H1 (cell line): ENCODE results near the gene PNLDC1.

Source experiments
- CBX5 ChIP-seq: fragments of 300-800, 300-1000 bp; sonication (generic); IDR thresholded peaks from 2 replicates; pipeline ENCODE4 v1.7.1; 2016; ENCODE audit warnings: antibody characterized with exemption, low read length, low read depth
- CTCF ChIP-seq, 3 experiments: IDR thresholded peaks; 1 replicate in 2 of 3; 2 replicates in 1 of 3; pipeline versions ENCODE4 v1.5.1 to v1.6.1; 2011; ENCODE audit warnings: low read length in 3 of 3, mild to moderate bottlenecking in 3 of 3, inconsistent platforms in 2 of 3, low read depth in 1 of 3, moderate library complexity in 1 of 3; ENCODE audit not compliant: insufficient read depth in 1 of 3; ENCODE audit errors: control extremely low read depth in 1 of 3
- MAFK ChIP-seq: IDR thresholded peaks from 2 replicates; pipeline ENCODE4 v1.6.1; 2012; ENCODE audit warnings: low read depth, mild to moderate bottlenecking, improper control_type of control experiment, low read length
- POLR2A ChIP-seq, 2 experiments: IDR thresholded peaks; 1 replicate in 1 of 2; 2 replicates in 1 of 2; pipeline ENCODE4 v1.6.1; 2011; ENCODE audit warnings: low read depth in 2 of 2, low read length in 2 of 2, mild to moderate bottlenecking in 2 of 2; ENCODE audit errors: control extremely low read depth in 1 of 2
- POLR2AphosphoS5 ChIP-seq: IDR thresholded peaks from 2 replicates; pipeline ENCODE4 v1.6.1; 2011; ENCODE audit warnings: low read depth, low read length
- SUZ12 ChIP-seq: fragments of 200-600 bp; sonication (generic); IDR thresholded peaks from 2 replicates; pipeline ENCODE4 v1.6.1; 2012; ENCODE audit warnings: mild to moderate bottlenecking, inconsistent platforms, low read length, moderate library complexity, mixed read lengths
- TBP ChIP-seq: IDR thresholded peaks from 2 replicates; pipeline ENCODE4 v1.6.1; 2011; ENCODE audit warnings: low read depth, low read length, improper control_type of control experiment

- TF ChIP-seq CBX5 (no peak), POLR2A (IDR thresholded peaks at IDR 0.05; ENCODE audit: control extremely low read depth in 1 of 2, low read depth in 2 of 2, low read length in 2 of 2) (no peak), MAFK (no peak), SUZ12 (no peak), CTCF (IDR thresholded peaks at IDR 0.05; ENCODE audit: control extremely low read depth in 1 of 3, insufficient read depth in 1 of 3, low read depth in 1 of 3, low read length in 3 of 3) (no peak), TBP (no peak), POLR2AphosphoS5 (no peak)
Measured at GRCh38 chr6:159826004-159826403, 25.9 kb downstream of the PNLDC1 start.
